EL (cell line): ENCODE results near the gene NACC2.

Experiments
- DNase-seq: peaks from one replicate; pipeline ENCODE4 v3.0.0-alpha.2; 2016

NACC2 gene

GRCh38 chr9:136020206-136020605 is 74.9 kb downstream of the NACC2 start:
- DNase-seq: no peak

- DNase-seq: no peak
Observed at GRCh38 chr9:136019681-136020060, 75.4 kb downstream of the NACC2 start.

GRCh38 chr9:136019041-136019680 is 75.9 kb downstream of the NACC2 start:
- DNase-seq: no peak

- DNase-seq: no peak
Observed at GRCh38 chr9:136018257-136019031, 76.6 kb downstream of the NACC2 start.

GRCh38 chr9:136017289-136018190 is 77.5 kb downstream of the NACC2 start:
- no peak for DNase-seq

- no peak for DNase-seq
Observed at GRCh38 chr9:136016572-136017288, 78.4 kb downstream of the NACC2 start.

- DNase-seq: no peak
Observed at GRCh38 chr9:136015656-136016571, 79.2 kb downstream of the NACC2 start.

- no peak for DNase-seq
Observed at GRCh38 chr9:136014924-136015633, 80.0 kb downstream of the NACC2 start.

GRCh38 chr9:136014147-136014923 is 80.8 kb downstream of the NACC2 start:
- DNase-seq: no peak

- DNase-seq: no peak
Observed at GRCh38 chr9:136013524-136014034, 81.5 kb downstream of the NACC2 start.

- DNase-seq: no peak
Observed at GRCh38 chr9:136013116-136013515, 82.0 kb downstream of the NACC2 start.

- no peak for DNase-seq
Observed at GRCh38 chr9:136012651-136013050, 82.4 kb downstream of the NACC2 start.

GRCh38 chr9:136011703-136012496 is 83.2 kb downstream of the NACC2 start:
- DNase-seq: no peak

- DNase-seq: no peak
Observed at GRCh38 chr9:136011376-136011702, 83.8 kb downstream of the NACC2 start.

GRCh38 chr9:136010615-136011361 is 84.3 kb downstream of the NACC2 start:
- no peak for DNase-seq

GRCh38 chr9:136010176-136010575 is 84.9 kb downstream of the NACC2 start:
- DNase-seq: no peak

GRCh38 chr9:136009516-136009915 is 85.6 kb downstream of the NACC2 start:
- no peak for DNase-seq

GRCh38 chr9:136008693-136008997 is 86.4 kb downstream of the NACC2 start:
- no peak for DNase-seq
